Prostate gland (tissue), 2 donors: ENCODE data around the gene ST7L. TPM values are rescaled to one million over a fixed set of nuclear protein-coding genes. Genes with fewer than 3 reads are reported as not detected.

Experiments used
- DNase-seq: peaks from one replicate; pipeline ENCODE4 v3.0.0-alpha.2; 2019; ENCODE audit warnings: low spot score
- H3K27ac ChIP-seq, 2 donors: fragments of 200-600 bp; sonication (generic); 2 replicates each; pipeline ENCODE4 v1.5.1; 2017 to 2019
- H3K27me3 ChIP-seq: fragments of 200-600 bp; sonication (generic); replicated peaks from 2 replicates; pipeline ENCODE4 v1.5.1; 2019; ENCODE audit not compliant: insufficient read depth
- H3K36me3 ChIP-seq, 2 donors: fragments of 200-600 bp; sonication (generic); 1 replicate in 1 of 2; 2 replicates in 1 of 2; pipeline versions ENCODE4 v1.5.1 to v1.8.1; 2017 to 2019
- H3K4me1 ChIP-seq: fragments of 200-600 bp; sonication (generic); replicated peaks from 2 replicates; pipeline ENCODE4 v1.5.1; 2019
- H3K4me3 ChIP-seq, 2 donors: fragments of 200-600 bp; sonication (generic); 2 replicates each; pipeline ENCODE4 v1.5.1; 2017 to 2019
- H3K9me3 ChIP-seq: fragments of 200-600 bp; sonication (generic); 2 replicates; pipeline ENCODE4 v1.5.1; 2017
- CTCF ChIP-seq, 4 experiments: fragments of 200-600 bp in 2 of 4; fragments of 450-650 bp in 2 of 4; sonication (generic) in 2 of 4; IDR thresholded peaks; 1 replicate in 3 of 4; 2 replicates in 1 of 4; pipeline ENCODE4 v1.5.1; 2016 to 2019; ENCODE audit warnings: antibody characterized with exemption in 4 of 4, mild to moderate bottlenecking in 2 of 4, moderate library complexity in 2 of 4
- POLR2A ChIP-seq: fragments of 450-650 bp; IDR thresholded peaks from one replicate; pipeline ENCODE4 v1.6.1; 2016; ENCODE audit warnings: antibody characterized with exemption, mild to moderate bottlenecking
- POLR2AphosphoS5 ChIP-seq: sonication (generic); formaldehyde crosslinking; IDR thresholded peaks from one replicate; pipeline ENCODE4 v1.6.1; 2017; ENCODE audit warnings: antibody characterized with exemption
- WGBS: methylation state at CpG from one replicate; pipeline ENCODE4 v1.1.5; 2018; 5-methylcytosine and 5-hydroxymethylcytosine counted together
- intact Hi-C: fragments of 100-400 bp; cut with DNase I; formaldehyde crosslinking; loops from one replicate; pipeline ENCODE4 v1.14.2; 2022
- total RNA-seq, 2 donors: library from RNA; depleted of rRNA; stranded (reverse); fragments of >200 nt; gene quantifications; one replicate each; pipeline ENCODE4 v1.1.0, GENCODE V29; 2016

ST7L gene
- total RNA-seq, 2 donors from 2014 or later: 22.7 to 28.4 TPM

DNA sequence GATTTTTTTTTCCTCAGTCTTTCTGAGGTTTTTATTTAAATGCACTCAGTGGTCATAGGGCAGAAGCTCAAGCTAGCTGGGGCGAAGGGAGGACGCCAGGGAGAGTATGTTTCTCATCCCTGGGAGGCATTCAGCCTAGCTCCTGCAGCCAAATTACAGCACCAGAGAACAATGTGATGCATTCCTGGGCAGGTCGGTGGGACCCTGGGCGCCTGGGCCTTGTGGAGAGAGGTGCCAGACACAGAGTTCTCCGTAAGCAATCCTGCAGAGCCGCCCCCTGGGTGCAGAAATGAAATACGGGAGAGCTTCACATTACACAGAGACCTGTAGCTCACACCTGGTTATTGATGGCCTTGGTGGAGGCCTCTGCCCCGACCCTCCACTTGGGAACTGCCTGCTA, 94.7 kb downstream of the ST7L start:
- Histone ChIP-seq H3K36me3 (no peaks in the 10 kb centered on the region), H3K4me3 (no peak overlapping the region), H3K27ac (no peak overlapping the region), H3K4me1 (no peaks in the 10 kb centered on the region), H3K9me3 (no peaks in the 10 kb centered on the region), H3K27me3 (no peaks in the 10 kb centered on the region)
- TF ChIP-seq POLR2AphosphoS5 (no peak), CTCF (IDR thresholded peaks at IDR 0.05) (no peak), POLR2A (no peak)
- no peak for DNase-seq
- intact Hi-C loops: no loop called here
- 24% methylated on average over 7 of the region's 8 CpGs for WGBS

- Histone ChIP-seq H3K36me3 (no peaks in the 10 kb centered on the region), H3K27me3 (no peaks in the 10 kb centered on the region), H3K4me3 (no peak overlapping the region), H3K27ac (no peak overlapping the region), H3K4me1 (no peaks in the 10 kb centered on the region), H3K9me3 (no peaks in the 10 kb centered on the region)
- no peak for DNase-seq
- TF ChIP-seq POLR2AphosphoS5 (no peak), CTCF (IDR thresholded peaks at IDR 0.05) (no peak), POLR2A (no peak)
- 83% methylated on average over 1 of the region's 1 CpG for WGBS
- intact Hi-C loops: no loop called here
Measured at GRCh38 chr1:112522621-112523020, 96.3 kb downstream of the ST7L start.

GRCh38 chr1:112520166-112520565, 98.8 kb downstream of the ST7L start:
- no peaks in the 10 kb centered on the region for H3K9me3 ChIP-seq
- 87% methylated on average over 9 of the region's 9 CpGs for WGBS

GRCh38 chr1:112518186-112518585, 100.8 kb downstream of the ST7L start:
- H3K4me3 ChIP-seq: no peak overlapping the region
- no peaks in the 10 kb centered on the region for H3K27me3 ChIP-seq
- H3K9me3 ChIP-seq: no peaks in the 10 kb centered on the region
- DNase-seq: no peak
- intact Hi-C loops: no loop called here
- WGBS: 40% methylated on average over 2 of the region's 2 CpGs
- H3K4me1 ChIP-seq: no peaks in the 10 kb centered on the region
- TF ChIP-seq POLR2A (no peak), POLR2AphosphoS5 (no peak), CTCF (IDR thresholded peaks at IDR 0.05) (no peak)
- no peak overlapping the region for H3K27ac ChIP-seq
- H3K36me3 ChIP-seq: no peaks in the 10 kb centered on the region

More at GRCh38 chr1:112520166-112520565, 98.8 kb downstream of the ST7L start:
- Histone ChIP-seq H3K4me1 (no peaks in the 10 kb centered on the region), H3K27ac (no peak overlapping the region), H3K4me3 (no peak overlapping the region), H3K27me3 (no peaks in the 10 kb centered on the region), H3K36me3 (no peaks in the 10 kb centered on the region)
- TF ChIP-seq POLR2A: no peak
- no peak for TF ChIP-seq CTCF (IDR thresholded peaks at IDR 0.05)
- TF ChIP-seq POLR2AphosphoS5: no peak
- no peak for DNase-seq
- intact Hi-C loops: no loop called here

DNA sequence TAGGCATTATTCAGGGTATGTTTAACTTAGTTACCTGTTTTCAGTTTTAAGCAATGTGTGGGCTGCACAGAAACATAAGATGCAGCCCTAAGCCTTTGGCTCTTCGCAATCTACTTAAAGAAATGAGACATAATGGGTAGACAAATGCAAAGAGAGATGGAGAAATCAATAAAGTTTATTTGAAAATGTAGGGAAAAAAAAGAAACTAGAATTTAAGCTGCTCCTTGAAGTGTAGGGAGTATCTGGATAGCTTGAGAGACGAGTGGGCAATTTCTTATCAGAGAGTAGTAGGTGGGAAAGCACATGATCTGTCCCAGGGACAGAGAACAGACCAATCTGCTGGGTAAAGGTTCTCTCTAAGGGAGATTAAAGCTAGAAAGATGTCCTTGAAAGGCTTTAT, 101.3 kb downstream of the ST7L start:
- 95% methylated on average over 2 of the region's 2 CpGs for WGBS
- Histone ChIP-seq H3K27me3 (no peaks in the 10 kb centered on the region), H3K4me1 (no peaks in the 10 kb centered on the region), H3K4me3 (no peak overlapping the region), H3K36me3 (no peaks in the 10 kb centered on the region), H3K27ac (no peak overlapping the region), H3K9me3 (no peaks in the 10 kb centered on the region)
- no peak for DNase-seq
- TF ChIP-seq POLR2AphosphoS5 (no peak), POLR2A (no peak), CTCF (IDR thresholded peaks at IDR 0.05) (no peak)
- intact Hi-C loops: no loop called here
